A673 (cell line): ENCODE results near the gene FGF12. TPM values are rescaled to one million over a fixed set of nuclear protein-coding genes. Genes with fewer than 3 reads are reported as not detected.
A peak's percentile ranks its signal among the peaks of the same experiment; 100 is the strongest.

Experiments used
- BruUV-seq: library from RNA; stranded (reverse); fragments of 400-500 nt; replicated peaks from 2 replicates; lab custom pipeline; 2021; lab: Mats Ljungman, UMichigan
- CTCF ChIA-PET: fragments of 300-600 bp; sonication (Branson Sonifier 250); formaldehyde crosslinking; loops from one replicate; lab custom pipeline; 2022; ENCODE audit warnings: antibody characterized with exemption; lab: Charles Lee
- POLR2A ChIA-PET: fragments of 300-600 bp; sonication (Branson Sonifier 250); formaldehyde crosslinking; loops from one replicate; lab custom pipeline; 2022; ENCODE audit warnings: antibody characterized with exemption; ENCODE audit not compliant: low non-redundant PET; lab: Charles Lee
- DNase-seq: peaks from one replicate; pipeline ENCODE4 v3.0.0-alpha.2; 2015; ENCODE audit warnings: low spot score
- H3K27ac ChIP-seq: fragments of 200-600 bp; sonication (generic); 2 replicates; pipeline ENCODE4 v1.5.1; 2016; ENCODE audit warnings: mixed run types, low read depth, mild to moderate bottlenecking, mixed read lengths, antibody characterized with exemption, low read length; ENCODE audit not compliant: poor library complexity, severe bottlenecking
- H3K27me3 ChIP-seq: fragments of 200-600 bp; sonication (generic); replicated peaks from 2 replicates; pipeline ENCODE4 v1.6.1; 2017; ENCODE audit warnings: mixed run types, low read depth, mild to moderate bottlenecking, mixed read lengths, antibody characterized with exemption, low read length; ENCODE audit not compliant: insufficient read depth, poor library complexity
- H3K36me3 ChIP-seq: fragments of 200-600 bp; sonication (generic); 2 replicates; pipeline ENCODE4 v1.6.1; 2016; ENCODE audit warnings: mixed run types, mild to moderate bottlenecking, mixed read lengths, antibody characterized with exemption, low read length; ENCODE audit not compliant: insufficient read depth, poor library complexity, severe bottlenecking
- H3K4me1 ChIP-seq: fragments of 200-600 bp; sonication (generic); 2 replicates; pipeline ENCODE4 v1.6.1; 2017; ENCODE audit warnings: mixed run types, mild to moderate bottlenecking, mixed read lengths, antibody characterized with exemption, low read length; ENCODE audit not compliant: insufficient read depth, poor library complexity, severe bottlenecking
- H3K4me3 ChIP-seq: fragments of 200-600 bp; sonication (generic); 2 replicates; pipeline ENCODE4 v1.5.1; 2016; ENCODE audit warnings: low read depth, mixed run types, mild to moderate bottlenecking, mixed read lengths, low read length; ENCODE audit not compliant: poor library complexity, severe bottlenecking
- H3K9me3 ChIP-seq: fragments of 200-600 bp; sonication (generic); 2 replicates; pipeline ENCODE4 v1.6.1; 2016; ENCODE audit warnings: mixed run types, low read depth, mild to moderate bottlenecking, mixed read lengths, antibody characterized with exemption, low read length; ENCODE audit not compliant: poor library complexity, severe bottlenecking
- CTCF ChIP-seq: fragments of 300-800, 200-600 bp; sonication (generic); conservative IDR thresholded peaks from 2 replicates; pipeline ENCODE4 v1.5.1; 2017; ENCODE audit warnings: low read depth, mild to moderate bottlenecking, antibody characterized with exemption, low read length, moderate library complexity, mixed read lengths
- EZH2 ChIP-seq: fragments of 200-600 bp; sonication (generic); IDR thresholded peaks from 2 replicates; pipeline ENCODE4 v1.6.1; 2017; ENCODE audit warnings: borderline replicate concordance, low read depth, mild to moderate bottlenecking, mixed read lengths, antibody characterized with exemption, low read length; ENCODE audit not compliant: poor library complexity, severe bottlenecking
- intact Hi-C: fragments of 100-400 bp; cut with micrococcal nuclease; formaldehyde crosslinking; loops from one replicate; pipeline ENCODE4 v1.10.0; 2022; ENCODE audit not compliant: unreplicated experiment
- total RNA-seq: library from RNA; stranded (reverse); gene quantifications from 2 replicates; pipeline ENCODE4 v1.2.3, GENCODE V29; 2021

Gene FGF12
- total RNA-seq, 1 experiment from 2014 or later: 2.3 TPM

- Histone ChIP-seq H3K4me1 (no peaks in the 10 kb centered on the region), H3K36me3 (no peaks in the 10 kb centered on the region), H3K27me3 (no peaks in the 10 kb centered on the region), H3K27ac (no peak overlapping the region), H3K9me3 (no peaks in the 10 kb centered on the region), H3K4me3 (no peak overlapping the region)
- TF ChIP-seq CTCF: no peak
- no peak for TF ChIP-seq EZH2
- ChIA-PET CTCF (no interaction called here), POLR2A (no interaction called here)
- BruUV-seq: no TSS peak
- no peak for DNase-seq
- intact Hi-C loops: no loop called here
Observed at GRCh38 chr3:192340031-192340430, 387.3 kb downstream of the FGF12 start.

GRCh38 chr3:192339214-192339613 is 388.1 kb downstream of the FGF12 start:
- H3K4me3 ChIP-seq: no peak overlapping the region
- no TSS peak for BruUV-seq
- CTCF ChIA-PET: no interaction called here
- DNase-seq: no peak
- intact Hi-C loops: no loop called here
- POLR2A ChIA-PET: no interaction called here
- no peak for TF ChIP-seq EZH2
- TF ChIP-seq CTCF: no peak
- H3K9me3 ChIP-seq: no peaks in the 10 kb centered on the region
- no peak overlapping the region for H3K27ac ChIP-seq
- no peaks in the 10 kb centered on the region for H3K36me3 ChIP-seq
- H3K4me1 ChIP-seq: no peaks in the 10 kb centered on the region
- H3K27me3 ChIP-seq: no peaks in the 10 kb centered on the region

GRCh38 chr3:192336286-192336685 is 391.1 kb downstream of the FGF12 start:
- POLR2A ChIA-PET: no interaction called here
- peak; percentile 52 for TF ChIP-seq CTCF
- no peak for TF ChIP-seq EZH2

More at GRCh38 chr3:192336286-192336685, 391.1 kb downstream of the FGF12 start:
- CTCF ChIA-PET: no interaction called here
- BruUV-seq: no TSS peak
- intact Hi-C loops: no loop called here
- no peak overlapping the region for H3K27ac ChIP-seq
- no peaks in the 10 kb centered on the region for H3K36me3 ChIP-seq
- DNase-seq: peak; percentile 9
- H3K27me3 ChIP-seq: no peaks in the 10 kb centered on the region
- H3K4me3 ChIP-seq: no peak overlapping the region
- no peaks in the 10 kb centered on the region for H3K9me3 ChIP-seq
- H3K4me1 ChIP-seq: no peaks in the 10 kb centered on the region
